Body of pancreas (tissue), 4 donors: Measurements from ENCODE around the gene CDC42EP4. TPM values are rescaled to one million over a fixed set of nuclear protein-coding genes. Genes with fewer than 3 reads are reported as not detected.
"Not testable (repeated sequence)": the region's sequence is repeated elsewhere in the genome, so short reads cannot be mapped to it uniquely, and the experiment has no call there.

ENCODE experiments used
- ATAC-seq: fragments of 150-250 bp; one replicate; pipeline ENCODE4 v1.9.1; 2016
- DNase-seq, 4 donors: peaks; one replicate each; pipeline ENCODE4 v3.0.0-alpha.2; 2019
- H3K27ac ChIP-seq, 4 donors: fragments of 200-600 bp; sonication (generic); 1 replicate in 3 of 4; 2 replicates in 1 of 4; pipeline versions ENCODE4 v1.5.1 to v1.6.1; 2016 to 2019; ENCODE audit warnings: mild to moderate bottlenecking in 1 of 4, mixed read lengths in 1 of 4, moderate library complexity in 1 of 4
- H3K27me3 ChIP-seq, 2 donors: fragments of 200-600 bp; sonication (generic); one replicate each; pipeline ENCODE4 v1.6.0; 2016; ENCODE audit warnings: mild to moderate bottlenecking in 1 of 2
- H3K36me3 ChIP-seq, 2 donors: fragments of 200-600 bp; sonication (generic); replicated peaks in 1 of 2; 2 replicates each; pipeline ENCODE4 v1.5.1; 2016; ENCODE audit warnings: low read depth in 2 of 2; ENCODE audit not compliant: insufficient read depth in 1 of 2
- H3K4me1 ChIP-seq: fragments of 200-600 bp; sonication (generic); one replicate; pipeline ENCODE4 v1.6.0; 2016
- H3K4me3 ChIP-seq, 2 donors: fragments of 200-600 bp; sonication (generic); 1 replicate in 1 of 2; 2 replicates in 1 of 2; pipeline ENCODE4 v1.5.1; 2016 to 2019
- H3K9me3 ChIP-seq, 3 donors: fragments of 200-600 bp; sonication (generic); 1 replicate in 2 of 3; 2 replicates in 1 of 3; pipeline ENCODE4 v1.5.1; 2016
- POLR2A ChIP-seq, 3 donors: fragments of 450-650 bp; IDR thresholded peaks; one replicate each; pipeline ENCODE4 v1.6.1; 2016; ENCODE audit warnings: antibody characterized with exemption in 3 of 3, mild to moderate bottlenecking in 2 of 3
- WGBS, 2 donors: methylation state at CpG; one replicate each; pipeline ENCODE4 v1.1.5; 2017; 5-methylcytosine and 5-hydroxymethylcytosine counted together
- intact Hi-C: fragments of 100-400 bp; cut with DNase I; formaldehyde crosslinking; loops from one replicate; pipeline ENCODE4 v1.15.1; 2023
- total RNA-seq, 2 donors: library from RNA; depleted of rRNA; stranded (reverse); fragments of >200 nt; gene quantifications; one replicate each; pipeline ENCODE4 v1.1.0, GENCODE V29; 2016
- TF ChIP-seq, protein P1 (sequence below), 7 experiments: fragments of 450-650 bp in 4 of 7; fragments of 200-600 bp in 3 of 7; sonication (generic) in 3 of 7; IDR thresholded peaks; one replicate each; pipeline ENCODE4 v1.5.1; 2016 to 2019; ENCODE audit warnings: antibody characterized with exemption in 7 of 7

CDC42EP4 gene
- total RNA-seq, 2 donors from 2014 or later = 47.0 to 60.6 TPM

DNA sequence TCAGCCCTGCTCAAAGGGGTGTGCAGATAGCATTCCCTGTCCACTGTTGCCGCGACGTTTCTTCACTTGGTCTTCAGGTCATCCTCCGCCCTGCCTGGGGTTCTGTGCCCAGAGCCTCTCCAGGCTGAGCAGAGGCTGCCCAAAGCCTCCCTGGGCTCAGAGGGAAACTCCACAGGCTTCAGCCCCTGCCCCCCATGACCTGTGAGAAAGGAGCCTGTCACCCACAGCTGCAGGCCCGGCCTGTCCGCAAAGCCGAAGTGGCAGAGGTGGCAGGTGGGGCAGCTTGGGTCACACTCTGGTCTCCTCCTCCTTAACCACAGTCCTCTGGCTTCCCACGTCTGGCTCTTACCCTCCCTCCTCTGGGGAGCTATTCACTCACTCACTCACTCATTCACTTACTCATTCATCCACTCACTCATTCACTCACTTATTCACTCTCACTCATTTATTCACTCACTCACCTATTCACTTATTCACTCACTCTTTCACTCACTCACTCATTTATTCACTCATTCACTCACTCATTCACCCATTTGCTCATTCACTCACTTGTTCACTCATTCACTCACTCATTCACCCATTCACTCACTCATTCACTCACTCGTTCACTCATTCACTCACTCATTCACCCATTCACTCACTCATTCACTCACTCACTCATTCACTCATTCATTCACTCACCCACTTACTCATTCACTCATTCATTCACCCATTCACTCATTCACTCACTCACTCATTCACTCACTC, 43.0 kb downstream of the CDC42EP4 start:
- TF ChIP-seq, protein P1, sequence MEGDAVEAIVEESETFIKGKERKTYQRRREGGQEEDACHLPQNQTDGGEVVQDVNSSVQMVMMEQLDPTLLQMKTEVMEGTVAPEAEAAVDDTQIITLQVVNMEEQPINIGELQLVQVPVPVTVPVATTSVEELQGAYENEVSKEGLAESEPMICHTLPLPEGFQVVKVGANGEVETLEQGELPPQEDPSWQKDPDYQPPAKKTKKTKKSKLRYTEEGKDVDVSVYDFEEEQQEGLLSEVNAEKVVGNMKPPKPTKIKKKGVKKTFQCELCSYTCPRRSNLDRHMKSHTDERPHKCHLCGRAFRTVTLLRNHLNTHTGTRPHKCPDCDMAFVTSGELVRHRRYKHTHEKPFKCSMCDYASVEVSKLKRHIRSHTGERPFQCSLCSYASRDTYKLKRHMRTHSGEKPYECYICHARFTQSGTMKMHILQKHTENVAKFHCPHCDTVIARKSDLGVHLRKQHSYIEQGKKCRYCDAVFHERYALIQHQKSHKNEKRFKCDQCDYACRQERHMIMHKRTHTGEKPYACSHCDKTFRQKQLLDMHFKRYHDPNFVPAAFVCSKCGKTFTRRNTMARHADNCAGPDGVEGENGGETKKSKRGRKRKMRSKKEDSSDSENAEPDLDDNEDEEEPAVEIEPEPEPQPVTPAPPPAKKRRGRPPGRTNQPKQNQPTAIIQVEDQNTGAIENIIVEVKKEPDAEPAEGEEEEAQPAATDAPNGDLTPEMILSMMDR (IDR thresholded peaks at IDR 0.05) = no peak
- TF ChIP-seq POLR2A (IDR thresholded peaks at IDR 0.05) = no peak
- Histone ChIP-seq H3K4me3 (no peak overlapping the region), H3K9me3 (no peaks in the 10 kb centered on the region), H3K4me1 (peaks cover 41% of the 10 kb centered on the region), H3K27ac (peak overlapping the region; percentile 68 to 87 (median 76)), H3K36me3 (no peaks in the 10 kb centered on the region), H3K27me3 (no peaks in the 10 kb centered on the region)
- peak; percentile 86 to 93 (median 90) for DNase-seq
- peak; percentile 91 for ATAC-seq
- 31 to 35% methylated on average over 9 of the region's 9 CpGs for WGBS, 2 donors
- intact Hi-C loops = no loop called here

DNA sequence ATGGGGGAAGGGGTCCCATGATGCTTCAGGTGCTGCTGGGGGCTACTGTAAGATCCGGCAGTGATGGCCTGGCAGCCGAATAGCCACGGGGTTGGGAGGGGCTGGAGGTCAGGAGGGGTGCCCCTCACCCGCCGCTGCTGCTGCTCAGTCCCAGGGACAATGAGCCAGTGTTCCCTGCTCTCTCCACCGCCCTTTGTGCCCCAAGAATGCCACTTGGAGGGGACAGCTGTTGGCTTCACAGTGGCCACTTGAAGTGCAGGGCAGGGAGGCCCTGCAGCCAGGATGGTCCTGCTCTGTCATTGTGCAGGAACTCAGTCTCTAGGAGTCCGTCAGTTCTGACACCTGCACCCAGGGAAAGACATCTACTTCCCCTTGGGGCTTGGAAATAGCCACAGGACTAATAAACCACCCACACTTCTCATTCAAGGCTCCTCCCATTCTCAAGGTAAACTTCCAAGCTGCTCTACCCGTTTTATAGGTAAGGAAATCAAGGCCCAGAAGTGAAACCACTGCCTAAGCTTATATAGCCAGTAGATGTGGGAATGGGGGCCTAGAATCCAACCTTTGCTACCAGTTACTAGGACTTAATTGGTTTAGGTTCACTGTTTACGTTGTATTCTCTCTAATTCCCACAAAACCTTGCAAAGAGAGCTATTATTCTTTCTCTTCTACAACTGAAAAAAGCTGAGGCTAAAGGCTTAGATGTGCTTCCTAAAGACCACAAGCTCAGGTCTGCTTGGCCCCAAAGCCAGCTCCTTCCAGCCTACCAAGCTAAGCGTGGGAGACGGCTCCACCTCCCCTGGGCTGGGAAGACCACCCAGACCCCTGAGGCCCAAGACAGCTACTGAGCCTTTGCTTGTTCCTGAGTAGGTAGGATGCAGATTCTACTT, 43.9 kb downstream of the CDC42EP4 start:
- Histone ChIP-seq H3K4me1 (peaks cover 49% of the 10 kb centered on the region), H3K27me3 (no peaks in the 10 kb centered on the region), H3K27ac (peak overlapping the region; percentile 68 to 87 (median 76)), H3K9me3 (no peaks in the 10 kb centered on the region), H3K36me3 (no peaks in the 10 kb centered on the region), H3K4me3 (no peak overlapping the region)
- DNase-seq = no peak
- 28 to 45% methylated on average over 5 to 11 of the region's 11 CpGs for WGBS, 2 donors
- peak; percentile 11 for ATAC-seq
- TF ChIP-seq, protein P1 (IDR thresholded peaks at IDR 0.05) = no peak
- no peak for TF ChIP-seq POLR2A (IDR thresholded peaks at IDR 0.05)
- intact Hi-C loops = no loop called here

GRCh38 chr17:73266796-73267195, 45.0 kb downstream of the CDC42EP4 start:
- 39 to 50% methylated on average over 10 to 11 of the region's 11 CpGs for WGBS, 2 donors
- intact Hi-C loops = no loop called here

GRCh38 chr17:73265646-73266640, 45.9 kb downstream of the CDC42EP4 start:
- TF ChIP-seq, protein P1 (IDR thresholded peaks at IDR 0.05) = no peak
- no peak for TF ChIP-seq POLR2A (IDR thresholded peaks at IDR 0.05)
- intact Hi-C loops = no loop called here
- WGBS, 2 donors = 90 to 91% methylated on average over 24 of the region's 24 CpGs

More at GRCh38 chr17:73266796-73267195, 45.0 kb downstream of the CDC42EP4 start:
- H3K4me3 ChIP-seq = no peak overlapping the region
- H3K9me3 ChIP-seq = no peaks in the 10 kb centered on the region
- TF ChIP-seq POLR2A (IDR thresholded peaks at IDR 0.05) = no peak
- TF ChIP-seq, protein P1 (IDR thresholded peaks at IDR 0.05) = no peak
- H3K27me3 ChIP-seq = no peaks in the 10 kb centered on the region
- ATAC-seq = no peak
- no peaks in the 10 kb centered on the region for H3K36me3 ChIP-seq
- DNase-seq = no peak
- peaks cover 60% of the 10 kb centered on the region for H3K4me1 ChIP-seq
- H3K27ac ChIP-seq = peak overlapping the region in 3 of 4 donors; percentile 15 to 73 (median 42)

GRCh38 chr17:73264448-73264847, 47.4 kb downstream of the CDC42EP4 start:
- DNase-seq, H3K27me3 ChIP-seq, H3K9me3 ChIP-seq, H3K36me3 ChIP-seq, H3K4me3 ChIP-seq, intact Hi-C loops, ATAC-seq: not testable (repeated sequence)
- Histone ChIP-seq H3K4me1 (peaks cover 69% of the 10 kb centered on the region), H3K27ac (peak overlapping the region in 3 of 4 donors; percentile 94 to 95 (median 95))
- 68 to 70% methylated on average over 2 of the region's 2 CpGs for WGBS, 2 donors

More at GRCh38 chr17:73265646-73266640, 45.9 kb downstream of the CDC42EP4 start:
- H3K27me3 ChIP-seq = no peaks in the 10 kb centered on the region
- H3K27ac ChIP-seq = peak overlapping the region in 3 of 4 donors; percentile 9 to 73 (median 27)
- H3K4me1 ChIP-seq = peaks cover 69% of the 10 kb centered on the region
- no peaks in the 10 kb centered on the region for H3K36me3 ChIP-seq
- ATAC-seq (no peak), DNase-seq (no peak)
- no peaks in the 10 kb centered on the region for H3K9me3 ChIP-seq
- H3K4me3 ChIP-seq = no peak overlapping the region
